WI38 (cell line): ENCODE results near the gene ZIC5.

Source experiments
- H3K4me3 ChIP-seq: 2 replicates; pipeline ENCODE4 v1.5.1; 2011; ENCODE audit warnings: low read depth, mild to moderate bottlenecking, control low read depth, low read length
- CTCF ChIP-seq: IDR thresholded peaks from 2 replicates; pipeline ENCODE4 v1.5.1; 2012; ENCODE audit warnings: low read depth, mild to moderate bottlenecking, control low read depth, low read length

ZIC5 gene

GRCh38 chr13:99929866-99930265 lies 41.7 kb downstream of the ZIC5 start:
- H3K4me3 ChIP-seq, result no peak overlapping the region
- TF ChIP-seq CTCF, result no peak

DNA sequence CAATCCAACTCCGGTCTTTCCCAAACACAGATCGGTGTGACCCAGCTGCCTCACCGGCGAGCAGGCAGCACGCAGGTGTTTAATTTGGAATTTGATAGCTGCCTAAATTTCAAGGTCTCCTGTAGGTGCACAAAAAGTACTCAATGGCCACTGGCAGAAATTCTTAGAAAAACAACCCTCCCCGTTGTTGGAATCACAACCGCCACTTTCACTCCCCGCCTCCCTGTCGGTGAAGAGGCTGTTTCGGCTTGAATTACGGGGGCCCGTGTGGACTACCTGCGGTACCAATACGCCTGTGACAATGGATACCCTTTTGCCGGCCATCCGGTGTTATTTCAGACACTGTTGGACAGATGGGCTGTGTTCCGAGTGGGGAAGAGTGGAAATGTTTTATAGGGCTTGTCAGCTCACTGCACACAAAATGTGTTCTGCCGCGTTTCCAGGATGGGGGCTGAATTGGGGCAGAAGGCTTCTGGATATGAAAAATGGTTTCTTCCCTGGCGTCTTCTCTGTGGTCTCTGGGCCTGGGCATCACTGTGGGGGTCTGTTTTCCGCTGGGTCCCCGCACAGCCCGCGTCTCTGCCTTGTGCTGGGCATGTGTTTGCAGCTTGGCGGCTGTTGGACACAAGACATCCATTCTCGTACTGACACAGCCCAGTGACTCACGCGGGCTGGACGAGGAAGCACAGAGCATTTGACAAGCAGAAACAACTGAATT lies 45.4 kb downstream of the ZIC5 start:
- no peak for TF ChIP-seq CTCF
- no peak overlapping the region for H3K4me3 ChIP-seq

DNA sequence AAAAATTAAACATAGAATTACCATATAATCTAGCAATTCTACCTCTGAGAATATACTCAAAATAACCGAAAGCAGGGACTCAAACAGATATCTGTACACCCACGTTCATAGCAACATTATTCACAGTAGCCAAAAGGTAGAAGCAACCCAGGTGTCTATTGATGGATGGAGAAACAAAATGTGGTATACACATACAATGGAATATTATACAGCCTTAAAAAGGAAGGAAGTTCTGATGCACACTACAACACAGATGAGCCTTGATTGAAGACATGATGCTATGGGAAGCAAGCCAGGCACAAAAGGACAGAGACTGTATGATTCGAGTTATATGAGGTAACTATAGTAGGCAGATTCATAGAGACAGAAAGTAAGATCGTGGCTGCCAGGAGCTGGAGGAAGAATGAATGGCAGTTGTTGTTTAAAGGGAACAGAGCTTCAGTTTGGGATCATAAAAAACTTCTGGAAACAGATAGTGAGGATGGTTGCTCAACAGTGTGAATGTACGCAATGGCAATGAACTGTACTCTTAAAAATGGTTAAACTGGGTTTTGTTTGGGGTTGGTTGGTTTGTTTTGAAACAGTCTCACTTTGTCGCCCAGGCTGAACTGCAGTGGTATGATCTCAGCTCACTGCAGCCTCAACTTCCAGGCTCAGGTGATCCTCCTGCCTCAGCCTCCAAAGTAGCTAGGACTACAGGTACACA lies 47.5 kb downstream of the ZIC5 start:
- TF ChIP-seq CTCF, result no peak
- H3K4me3 ChIP-seq, result no peak overlapping the region

DNA sequence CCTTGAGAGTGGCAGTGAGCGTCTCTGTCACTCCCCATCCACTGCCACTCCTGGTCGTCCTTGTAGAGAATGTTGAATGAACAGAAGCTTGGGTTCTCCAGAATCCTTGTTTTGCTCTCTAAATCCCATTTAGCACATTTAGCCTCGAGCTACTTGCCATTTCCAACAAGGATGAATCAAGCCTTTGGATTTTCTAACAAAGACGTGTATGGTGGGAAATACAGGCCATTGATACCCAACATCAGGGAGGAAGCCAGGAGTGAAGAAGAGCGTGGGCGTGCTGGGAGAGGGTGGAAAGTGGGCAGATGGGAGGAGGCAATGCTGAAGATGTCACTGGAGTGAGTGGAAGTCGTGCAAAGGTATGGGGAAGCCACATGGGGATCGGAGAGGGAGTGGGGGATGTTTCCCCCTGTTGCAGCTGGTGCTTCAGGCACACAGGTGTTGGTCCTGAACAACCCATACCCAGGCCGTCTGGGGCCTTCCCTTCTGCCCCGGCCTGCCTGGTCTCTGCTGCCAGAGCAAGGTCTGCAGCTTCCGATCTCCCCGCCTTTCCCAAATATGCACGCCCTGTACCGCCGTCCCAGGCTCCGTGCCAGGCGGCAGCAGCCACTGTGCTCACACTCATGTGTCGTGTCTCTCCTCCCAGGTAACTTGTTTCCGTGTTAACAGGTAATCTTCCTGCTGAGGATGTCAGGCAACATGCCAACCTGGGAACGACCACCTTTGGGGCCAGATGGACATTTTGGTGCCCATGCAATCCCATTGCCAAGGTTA lies 48.7 kb downstream of the ZIC5 start:
- H3K4me3 ChIP-seq, result no peak overlapping the region
- TF ChIP-seq CTCF, result no peak

DNA sequence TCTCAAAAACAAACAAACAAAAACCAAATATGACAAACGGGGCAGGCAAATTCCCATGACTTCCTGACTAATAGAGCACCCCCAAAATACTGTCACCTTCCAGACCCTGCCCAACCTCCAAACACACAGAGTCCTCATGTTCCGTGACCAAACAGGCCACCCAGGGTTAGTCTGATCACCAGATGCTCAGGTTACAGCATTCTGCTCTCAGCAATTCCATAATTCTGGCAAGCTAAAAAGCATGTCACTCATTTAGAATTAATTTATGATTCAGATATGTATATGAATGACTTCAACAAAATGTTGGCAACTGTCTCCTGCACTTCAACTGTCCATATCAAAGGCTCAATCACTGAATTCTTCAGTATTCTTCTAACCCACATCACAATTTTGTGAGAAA lies 52.4 kb downstream of the ZIC5 start:
- no peak overlapping the region for H3K4me3 ChIP-seq
- TF ChIP-seq CTCF, result no peak

DNA sequence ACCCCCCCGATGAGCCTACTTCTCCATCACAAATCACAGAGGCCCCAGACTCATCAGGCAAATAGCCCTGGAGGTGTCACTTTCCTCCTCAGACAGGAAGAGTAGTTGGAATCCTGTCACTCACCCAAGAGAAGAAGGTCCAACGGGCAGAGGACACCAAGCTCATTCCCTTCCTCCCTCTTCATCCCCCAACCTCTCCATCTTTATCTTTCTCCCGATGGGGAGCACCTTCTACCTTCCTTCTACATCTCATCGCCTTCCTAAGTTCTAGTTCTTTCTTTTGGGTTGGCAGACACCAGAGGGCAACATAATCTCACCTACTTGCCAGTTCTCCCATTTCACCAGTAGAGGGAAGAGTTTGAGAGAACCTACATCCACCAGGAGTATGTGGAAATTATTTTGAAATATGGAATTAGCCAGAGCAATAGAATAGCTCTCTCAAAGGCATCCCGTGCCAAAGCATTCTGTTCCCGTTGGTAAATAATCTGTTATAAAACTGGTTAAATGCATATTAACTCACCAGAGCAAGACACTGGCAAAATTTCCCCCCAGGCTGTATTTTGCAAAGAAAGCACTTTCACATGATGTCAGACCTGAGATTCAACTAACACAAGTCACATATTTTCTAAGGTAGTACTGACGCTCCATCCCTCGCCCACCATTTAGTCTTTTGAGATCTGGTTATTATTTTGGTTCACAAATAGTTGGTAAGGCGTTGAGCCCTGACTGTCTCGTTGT lies 55.0 kb downstream of the ZIC5 start:
- no peak overlapping the region for H3K4me3 ChIP-seq
- peak; percentile 88 for TF ChIP-seq CTCF
